Activated CD4-positive, alpha-beta T cell treated with anti-CD3 and anti-CD28 coated beads, Interleukin-2, amount 10 ng/mL, durations not matched to agents 24 days and 14 days (primary cell): ENCODE measurements around the gene WNT11. TPM values are rescaled to one million over a fixed set of nuclear protein-coding genes. Genes with fewer than 3 reads are reported as not detected.

Source experiments
- DNase-seq: peaks from one replicate; pipeline ENCODE4 v3.0.0; 2022
- H3K27ac Mint-ChIP-seq: one replicate; pipeline ENCODE4 v1.8.0; 2022; ENCODE audit warnings: mild to moderate bottlenecking, mixed read lengths
- H3K27me3 Mint-ChIP-seq: one replicate; pipeline ENCODE4 v1.8.0; 2022; ENCODE audit warnings: mixed read lengths
- H3K36me3 Mint-ChIP-seq: one replicate; pipeline ENCODE4 v1.8.0; 2022; ENCODE audit warnings: low read depth, mild to moderate bottlenecking, mixed read lengths
- H3K4me1 Mint-ChIP-seq: one replicate; pipeline ENCODE4 v1.8.0; 2021; ENCODE audit warnings: mixed read lengths
- H3K4me3 Mint-ChIP-seq: one replicate; pipeline ENCODE4 v1.8.0; 2022; ENCODE audit warnings: mild to moderate bottlenecking, moderate library complexity, mixed read lengths
- H3K9me3 Mint-ChIP-seq: one replicate; pipeline ENCODE4 v1.8.0; 2021; ENCODE audit warnings: mixed read lengths
- intact Hi-C: fragments of 100-400 bp; cut with micrococcal nuclease; formaldehyde crosslinking; loops from one replicate; pipeline ENCODE4 v1.15.1; 2023
- total RNA-seq: library from RNA; stranded (reverse); gene quantifications from 2 replicates; pipeline ENCODE4 v1.2.3, GENCODE V29; 2022

WNT11 gene
- total RNA-seq, 1 donor from 2014 or later = 1.2 TPM

DNA sequence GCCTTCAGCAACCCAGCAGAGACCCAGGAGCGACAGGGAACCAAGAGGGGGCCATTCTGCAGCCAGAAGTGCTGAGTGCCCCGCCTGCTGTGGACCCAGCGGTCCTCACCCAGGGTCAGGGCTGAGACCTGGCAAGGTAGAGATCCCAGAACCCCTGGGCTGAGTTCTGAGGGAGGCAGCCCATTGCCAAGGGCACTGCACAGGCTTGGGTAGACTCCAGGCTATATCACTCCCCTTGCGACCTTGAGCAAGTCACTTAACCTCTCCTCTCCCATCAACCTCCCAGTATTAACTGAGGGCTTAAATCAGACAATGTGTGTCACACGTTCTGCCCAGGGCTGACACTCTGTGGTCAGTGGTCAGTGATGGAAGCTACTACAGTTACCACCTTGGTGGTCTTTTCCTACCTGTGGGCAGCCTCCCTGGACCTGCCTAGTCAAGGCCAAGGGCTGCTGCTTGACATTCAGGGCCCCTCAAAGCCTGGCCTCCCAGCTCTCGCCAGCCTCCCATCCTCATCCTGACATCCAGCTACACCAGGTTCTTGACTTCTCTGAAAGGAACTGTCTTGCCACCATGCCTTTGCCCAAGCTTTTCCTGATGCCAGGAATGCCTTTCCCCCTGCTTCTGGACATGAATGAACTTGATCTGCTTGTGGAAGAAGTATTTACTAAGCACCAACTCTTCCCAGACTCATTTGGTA lies 8.2 kb downstream of the WNT11 start:
- intact Hi-C loops = no loop called here
- H3K9me3 Mint-ChIP-seq = no peaks in the 10 kb centered on the region
- H3K4me1 Mint-ChIP-seq = no peaks in the 10 kb centered on the region
- H3K27me3 Mint-ChIP-seq = peaks cover 4% of the 10 kb centered on the region
- DNase-seq = no peak
- no peak overlapping the region for H3K4me3 Mint-ChIP-seq
- no peak overlapping the region for H3K27ac Mint-ChIP-seq
- H3K36me3 Mint-ChIP-seq = no peaks in the 10 kb centered on the region

GRCh38 chr11:76197332-76197731 lies 9.0 kb downstream of the WNT11 start:
- no peaks in the 10 kb centered on the region for H3K36me3 Mint-ChIP-seq
- no peak overlapping the region for H3K27ac Mint-ChIP-seq
- H3K27me3 Mint-ChIP-seq = peaks cover 4% of the 10 kb centered on the region
- no peak for DNase-seq
- intact Hi-C loops = no loop called here
- H3K4me3 Mint-ChIP-seq = no peak overlapping the region
- H3K9me3 Mint-ChIP-seq = no peaks in the 10 kb centered on the region
- H3K4me1 Mint-ChIP-seq = no peaks in the 10 kb centered on the region

GRCh38 chr11:76196849-76197248 lies 9.5 kb downstream of the WNT11 start:
- H3K27me3 Mint-ChIP-seq = peaks cover 4% of the 10 kb centered on the region
- H3K4me3 Mint-ChIP-seq = no peak overlapping the region
- H3K9me3 Mint-ChIP-seq = no peaks in the 10 kb centered on the region
- DNase-seq = no peak
- H3K36me3 Mint-ChIP-seq = no peaks in the 10 kb centered on the region
- H3K27ac Mint-ChIP-seq = no peak overlapping the region
- intact Hi-C loops = no loop called here
- H3K4me1 Mint-ChIP-seq = no peaks in the 10 kb centered on the region

- no peak overlapping the region for H3K27ac Mint-ChIP-seq
- intact Hi-C loops = no loop called here
- H3K4me3 Mint-ChIP-seq = no peak overlapping the region
- no peaks in the 10 kb centered on the region for H3K36me3 Mint-ChIP-seq
- H3K27me3 Mint-ChIP-seq = peaks cover 4% of the 10 kb centered on the region
- DNase-seq = no peak
- H3K9me3 Mint-ChIP-seq = no peaks in the 10 kb centered on the region
- no peaks in the 10 kb centered on the region for H3K4me1 Mint-ChIP-seq
Observed at GRCh38 chr11:76194872-76195668, 11.2 kb downstream of the WNT11 start.

DNA sequence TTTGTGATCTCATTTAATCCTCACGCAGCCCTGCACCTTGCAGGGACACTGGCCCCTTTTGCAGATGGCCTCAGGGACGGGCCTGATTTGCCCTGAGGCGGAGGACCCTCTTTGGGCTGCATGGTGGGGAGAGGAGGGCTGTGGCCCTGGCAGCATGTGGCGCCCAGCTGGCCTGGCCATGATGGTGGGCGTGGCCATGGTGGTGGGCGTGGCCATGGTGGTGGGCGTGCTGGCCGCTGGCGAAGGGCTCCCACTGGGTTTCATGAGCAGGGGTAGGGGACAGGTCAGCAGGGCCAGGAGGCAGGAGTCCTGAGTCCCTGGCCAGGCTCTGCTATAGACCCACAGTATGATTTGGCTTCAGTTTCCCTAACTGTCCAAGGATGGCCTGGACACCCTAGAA lies 13.1 kb downstream of the WNT11 start:
- intact Hi-C loops = no loop called here
- H3K4me1 Mint-ChIP-seq = no peaks in the 10 kb centered on the region
- H3K36me3 Mint-ChIP-seq = no peaks in the 10 kb centered on the region
- H3K4me3 Mint-ChIP-seq = no peak overlapping the region
- no peak overlapping the region for H3K27ac Mint-ChIP-seq
- no peaks in the 10 kb centered on the region for H3K27me3 Mint-ChIP-seq
- no peak for DNase-seq
- no peaks in the 10 kb centered on the region for H3K9me3 Mint-ChIP-seq

DNA sequence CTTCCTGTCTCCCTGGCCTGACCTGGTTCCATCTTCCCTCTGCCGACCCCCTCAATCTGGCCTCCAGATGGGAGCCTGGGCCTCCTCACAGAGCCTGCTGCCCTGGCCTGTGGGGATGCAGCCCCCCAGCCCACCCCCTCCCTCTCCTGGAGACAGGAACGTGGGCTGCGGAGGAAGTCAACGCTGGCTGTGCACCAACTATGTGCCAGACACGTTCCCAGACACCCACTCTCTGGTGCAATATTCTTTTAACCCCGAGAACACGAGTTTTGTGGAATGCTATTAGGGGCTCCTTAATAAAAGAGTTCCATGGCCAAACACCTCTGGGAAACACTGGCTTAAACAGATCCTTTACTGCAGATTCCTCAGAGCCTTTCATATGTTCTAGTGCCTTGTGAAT lies 15.9 kb downstream of the WNT11 start:
- no peak for DNase-seq
- H3K27ac Mint-ChIP-seq = no peak overlapping the region
- no peak overlapping the region for H3K4me3 Mint-ChIP-seq
- H3K36me3 Mint-ChIP-seq = no peaks in the 10 kb centered on the region
- no peaks in the 10 kb centered on the region for H3K9me3 Mint-ChIP-seq
- H3K4me1 Mint-ChIP-seq = no peaks in the 10 kb centered on the region
- intact Hi-C loops = no loop called here
- no peaks in the 10 kb centered on the region for H3K27me3 Mint-ChIP-seq

DNA sequence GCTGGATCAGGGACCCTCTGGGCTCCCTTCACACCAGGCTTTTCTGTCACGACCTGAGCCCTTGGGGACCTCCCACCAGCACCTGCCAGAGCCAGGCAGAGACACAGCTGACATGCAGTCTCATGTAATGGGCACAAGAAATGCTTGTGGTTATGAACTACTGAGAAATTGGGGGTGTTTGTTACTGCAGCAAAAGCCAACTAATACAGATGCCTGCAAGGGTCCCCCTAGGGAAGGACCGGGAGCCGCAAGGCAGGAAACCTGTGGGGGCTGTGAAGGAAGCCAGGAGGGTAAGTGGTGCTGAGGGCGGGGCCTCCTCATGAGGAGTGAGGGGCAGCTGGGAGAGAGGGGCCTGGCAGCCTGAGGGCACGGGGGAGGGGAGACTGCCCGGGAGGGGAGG lies 16.6 kb downstream of the WNT11 start:
- no peak for DNase-seq
- H3K36me3 Mint-ChIP-seq = no peaks in the 10 kb centered on the region
- H3K27me3 Mint-ChIP-seq = no peaks in the 10 kb centered on the region
- no peak overlapping the region for H3K27ac Mint-ChIP-seq
- intact Hi-C loops = no loop called here
- no peak overlapping the region for H3K4me3 Mint-ChIP-seq
- no peaks in the 10 kb centered on the region for H3K4me1 Mint-ChIP-seq
- H3K9me3 Mint-ChIP-seq = no peaks in the 10 kb centered on the region

DNA sequence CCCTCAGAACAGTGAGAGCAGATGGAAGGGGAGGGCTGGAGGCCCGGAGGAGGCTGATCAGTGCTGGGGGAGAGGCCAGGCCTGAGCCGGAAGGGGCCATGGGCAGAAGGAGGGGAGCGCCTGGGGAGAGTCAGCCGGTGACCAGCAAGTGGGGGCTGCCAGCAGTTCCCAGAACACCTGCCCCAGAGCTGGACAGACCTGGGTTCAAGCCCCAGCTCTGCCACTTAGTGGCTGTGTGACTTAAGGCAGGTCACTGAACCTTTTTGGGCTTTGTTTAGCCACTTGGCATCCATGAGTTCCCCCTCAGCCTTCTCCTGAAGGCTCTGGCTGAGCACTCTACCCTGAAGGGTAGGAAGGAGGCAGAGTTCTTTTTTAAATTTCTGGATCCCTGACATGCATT lies 17.4 kb downstream of the WNT11 start:
- no peaks in the 10 kb centered on the region for H3K27me3 Mint-ChIP-seq
- no peaks in the 10 kb centered on the region for H3K4me1 Mint-ChIP-seq
- DNase-seq = no peak
- no peak overlapping the region for H3K4me3 Mint-ChIP-seq
- H3K36me3 Mint-ChIP-seq = no peaks in the 10 kb centered on the region
- no peaks in the 10 kb centered on the region for H3K9me3 Mint-ChIP-seq
- intact Hi-C loops = no loop called here
- no peak overlapping the region for H3K27ac Mint-ChIP-seq

- no peaks in the 10 kb centered on the region for H3K27me3 Mint-ChIP-seq
- H3K4me3 Mint-ChIP-seq = no peak overlapping the region
- no peaks in the 10 kb centered on the region for H3K36me3 Mint-ChIP-seq
- DNase-seq = no peak
- H3K4me1 Mint-ChIP-seq = no peaks in the 10 kb centered on the region
- H3K9me3 Mint-ChIP-seq = no peaks in the 10 kb centered on the region
- no peak overlapping the region for H3K27ac Mint-ChIP-seq
- intact Hi-C loops = no loop called here
Observed at GRCh38 chr11:76186776-76187279, 19.5 kb downstream of the WNT11 start.

- Mint-ChIP-seq H3K27me3 (no peaks in the 10 kb centered on the region), H3K4me3 (no peak overlapping the region), H3K36me3 (no peaks in the 10 kb centered on the region), H3K9me3 (no peaks in the 10 kb centered on the region), H3K4me1 (no peaks in the 10 kb centered on the region), H3K27ac (no peak overlapping the region)
- intact Hi-C loops = no loop called here
- DNase-seq = no peak
Observed at GRCh38 chr11:76185931-76186401, 20.3 kb downstream of the WNT11 start.

DNA sequence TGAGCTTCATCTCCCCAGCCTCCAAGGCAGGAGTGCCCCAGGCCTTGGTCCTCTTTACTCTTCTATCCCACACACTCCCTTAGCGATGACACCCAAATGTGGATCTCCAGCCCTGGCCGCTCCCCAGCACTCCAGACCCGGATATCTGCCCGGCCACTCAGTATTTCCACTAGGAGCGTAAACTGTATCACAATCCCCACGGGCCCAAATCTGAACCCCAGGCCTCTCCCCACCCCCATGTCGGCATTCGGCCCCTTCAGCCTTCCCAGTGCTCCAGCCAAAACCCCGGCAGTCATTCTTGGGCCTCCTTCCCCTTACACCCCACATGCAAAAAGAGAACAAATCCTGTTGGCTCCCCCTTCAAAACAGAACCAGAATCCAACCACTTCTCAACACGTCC lies 20.8 kb downstream of the WNT11 start:
- intact Hi-C loops = no loop called here
- H3K27ac Mint-ChIP-seq = no peak overlapping the region
- no peaks in the 10 kb centered on the region for H3K4me1 Mint-ChIP-seq
- no peak overlapping the region for H3K4me3 Mint-ChIP-seq
- no peaks in the 10 kb centered on the region for H3K9me3 Mint-ChIP-seq
- no peak for DNase-seq
- no peaks in the 10 kb centered on the region for H3K36me3 Mint-ChIP-seq
- H3K27me3 Mint-ChIP-seq = no peaks in the 10 kb centered on the region

DNA sequence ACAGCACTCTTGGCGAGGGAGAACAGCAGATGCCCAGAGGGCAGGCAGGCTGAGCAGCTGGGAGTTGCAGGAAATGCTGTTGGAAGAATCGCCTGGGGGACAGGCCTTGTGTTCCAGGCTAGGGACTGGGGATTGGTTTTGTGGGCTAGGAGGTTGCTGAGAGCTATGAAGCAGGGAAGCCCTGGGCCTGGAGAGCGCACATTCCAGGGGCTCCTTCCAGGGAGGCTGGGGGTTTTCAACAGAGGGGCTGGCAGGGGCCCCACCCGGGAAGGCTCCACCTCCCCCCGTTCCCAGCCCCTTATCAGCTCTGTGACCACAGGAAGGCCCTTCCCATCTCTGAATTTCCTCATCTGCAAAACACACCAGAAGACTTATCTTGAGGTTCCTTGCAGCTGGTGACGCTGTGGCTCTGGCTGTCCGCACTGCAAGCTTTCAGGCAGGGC lies 21.7 kb downstream of the WNT11 start:
- DNase-seq = no peak
- no peak overlapping the region for H3K4me3 Mint-ChIP-seq
- H3K9me3 Mint-ChIP-seq = no peaks in the 10 kb centered on the region
- intact Hi-C loops = no loop called here
- no peak overlapping the region for H3K27ac Mint-ChIP-seq
- no peaks in the 10 kb centered on the region for H3K4me1 Mint-ChIP-seq
- no peaks in the 10 kb centered on the region for H3K27me3 Mint-ChIP-seq
- H3K36me3 Mint-ChIP-seq = no peaks in the 10 kb centered on the region

GRCh38 chr11:76181371-76181770 lies 24.9 kb downstream of the WNT11 start:
- no peak overlapping the region for H3K27ac Mint-ChIP-seq
- intact Hi-C loops = no loop called here
- H3K4me1 Mint-ChIP-seq = no peaks in the 10 kb centered on the region
- H3K9me3 Mint-ChIP-seq = no peaks in the 10 kb centered on the region
- no peak for DNase-seq
- no peaks in the 10 kb centered on the region for H3K27me3 Mint-ChIP-seq
- H3K36me3 Mint-ChIP-seq = no peaks in the 10 kb centered on the region
- H3K4me3 Mint-ChIP-seq = no peak overlapping the region

DNA sequence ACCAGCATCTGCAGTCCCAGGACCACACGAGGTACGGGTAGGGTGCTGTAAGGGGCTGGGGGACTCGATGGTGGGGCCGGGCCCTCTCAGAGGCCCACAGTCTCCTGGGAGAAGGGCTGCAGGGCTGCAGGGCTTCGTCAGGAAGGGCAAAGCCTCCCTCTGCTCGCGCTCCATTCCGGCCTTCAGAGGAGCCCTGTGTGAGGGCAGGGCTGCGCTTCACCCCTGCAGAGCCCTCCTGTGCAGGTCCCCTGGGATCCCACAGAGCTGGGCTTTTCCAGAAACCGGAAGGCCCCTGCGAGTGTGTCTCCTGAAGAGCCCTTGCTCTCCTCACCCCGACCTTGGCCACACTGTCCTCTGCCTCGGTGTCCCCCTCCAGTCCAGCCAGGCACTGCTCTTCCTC lies 27.2 kb downstream of the WNT11 start:
- Mint-ChIP-seq H3K4me1 (no peaks in the 10 kb centered on the region), H3K4me3 (no peak overlapping the region), H3K27ac (no peak overlapping the region), H3K27me3 (no peaks in the 10 kb centered on the region), H3K9me3 (no peaks in the 10 kb centered on the region), H3K36me3 (no peaks in the 10 kb centered on the region)
- DNase-seq = no peak
- intact Hi-C loops = no loop called here
